Fibroblast of lung (primary cell): ENCODE data around the gene C16orf95.

Experiments
- CTCF ChIP-seq, 2 donors: IDR thresholded peaks in 1 of 2; conservative IDR thresholded peaks in 1 of 2; 1 replicate in 1 of 2; 2 replicates in 1 of 2; pipeline ENCODE4 v1.5.1; 2011 to 2012; ENCODE audit warnings: low read length in 2 of 2, control low read depth in 1 of 2, inconsistent platforms in 1 of 2, low read depth in 1 of 2, mild to moderate bottlenecking in 1 of 2
- EZH2 ChIP-seq: IDR thresholded peaks from 2 replicates; pipeline ENCODE4 v1.5.1; 2012; ENCODE audit warnings: low read length, control low read depth, mild to moderate bottlenecking; ENCODE audit errors: missing control alignments

GRCh38 chr16:87332150-87332549 lies 15.0 kb upstream of the C16orf95 start:
- TF ChIP-seq CTCF (conservative IDR thresholded peaks at IDR 0.05 in 1 of 2, IDR thresholded peaks at IDR 0.05 in 1 of 2; ENCODE audit: low read depth in 1 of 2, low read length in 2 of 2) = no peak
- no peak for TF ChIP-seq EZH2
